GM19438 (cell line): Measurements from ENCODE around the gene PTAFR.

Experiments
- ATAC-seq: cut with Tn5 transposase; IDR thresholded peaks from one replicate; pipeline ENCODE4 v1.9.1; 2021; ENCODE audit warnings: low read depth; ENCODE audit not compliant: unreplicated experiment

PTAFR gene

DNA sequence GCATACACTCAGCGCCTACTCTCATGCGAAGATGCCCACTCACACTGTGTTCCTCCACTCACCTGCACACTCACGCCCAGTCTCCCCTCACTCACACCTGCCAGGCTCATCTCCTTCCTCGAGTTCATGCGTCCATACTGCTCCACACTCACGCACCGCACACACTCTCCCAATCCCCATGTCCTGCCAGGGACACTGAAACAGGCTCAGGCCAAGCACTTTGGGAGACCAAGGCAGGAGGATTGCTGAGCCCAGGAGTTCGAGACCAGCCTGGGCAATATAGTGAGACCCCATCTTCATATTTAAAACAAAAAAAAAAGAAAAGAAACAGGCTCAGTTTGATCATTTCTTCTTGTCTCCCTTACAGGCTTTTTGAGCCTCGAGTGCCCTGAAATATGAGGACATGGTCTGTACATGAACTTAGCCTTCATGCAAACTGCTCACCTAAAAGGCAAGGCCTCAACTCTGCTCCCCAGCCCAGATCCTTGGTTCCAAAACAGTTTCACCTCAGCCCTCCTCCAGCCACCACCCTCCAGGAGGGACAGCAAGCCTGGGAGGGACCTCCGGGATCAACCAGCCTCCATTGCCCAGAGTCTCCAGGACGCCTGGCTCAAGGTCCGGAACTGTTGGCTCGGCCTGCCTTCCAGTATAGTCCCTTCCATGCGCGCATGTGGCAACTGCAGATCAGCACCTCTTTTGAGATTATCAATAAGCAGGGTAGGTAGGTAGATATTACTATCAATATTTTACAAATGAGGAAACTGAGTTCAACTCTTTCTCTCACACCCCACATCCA is 2.4 kb upstream of the PTAFR start:
- ATAC-seq, result no peak

DNA sequence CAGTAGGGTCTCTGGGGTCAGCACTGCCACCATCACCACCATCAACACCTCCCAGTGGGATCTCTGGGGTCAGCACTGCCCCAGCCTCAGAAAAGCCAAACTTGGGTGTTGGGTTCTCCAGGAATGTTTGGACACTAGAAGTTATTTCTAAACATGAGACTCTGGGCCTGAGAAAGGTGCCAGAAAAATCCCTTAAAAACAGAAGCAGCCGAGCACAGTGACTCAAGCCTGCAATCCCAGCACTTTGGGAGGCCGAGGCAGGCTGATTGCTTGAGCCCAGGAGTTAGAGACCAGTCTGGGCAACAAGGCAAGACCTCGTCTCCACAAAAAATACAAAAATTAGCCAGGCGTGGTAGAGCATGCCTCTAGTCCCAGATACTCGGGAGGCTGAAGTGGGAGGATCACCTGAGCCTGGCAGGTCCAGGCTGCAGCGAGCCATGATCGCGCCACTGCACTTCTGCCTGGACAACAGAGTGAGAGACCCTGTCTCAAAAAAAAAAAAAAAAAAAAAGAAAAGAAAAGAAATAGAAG is 470 bp downstream of the PTAFR start:
- no peak for ATAC-seq

DNA sequence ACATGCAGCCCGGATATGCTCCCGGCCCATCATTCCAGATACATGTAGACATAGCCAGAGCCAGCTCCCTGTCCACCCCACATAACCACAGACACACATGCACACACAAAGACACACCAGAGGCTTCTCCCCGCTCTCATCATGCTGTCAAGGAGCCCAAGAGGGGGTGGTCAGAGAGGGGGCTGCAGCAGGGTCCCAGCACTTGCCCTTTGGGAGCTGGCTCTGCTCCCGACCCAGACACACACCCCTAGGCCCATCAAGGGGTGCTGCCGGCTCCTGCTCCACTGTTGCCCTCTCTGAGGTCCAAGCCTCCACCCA is 2.6 kb downstream of the PTAFR start:
- no peak for ATAC-seq

DNA sequence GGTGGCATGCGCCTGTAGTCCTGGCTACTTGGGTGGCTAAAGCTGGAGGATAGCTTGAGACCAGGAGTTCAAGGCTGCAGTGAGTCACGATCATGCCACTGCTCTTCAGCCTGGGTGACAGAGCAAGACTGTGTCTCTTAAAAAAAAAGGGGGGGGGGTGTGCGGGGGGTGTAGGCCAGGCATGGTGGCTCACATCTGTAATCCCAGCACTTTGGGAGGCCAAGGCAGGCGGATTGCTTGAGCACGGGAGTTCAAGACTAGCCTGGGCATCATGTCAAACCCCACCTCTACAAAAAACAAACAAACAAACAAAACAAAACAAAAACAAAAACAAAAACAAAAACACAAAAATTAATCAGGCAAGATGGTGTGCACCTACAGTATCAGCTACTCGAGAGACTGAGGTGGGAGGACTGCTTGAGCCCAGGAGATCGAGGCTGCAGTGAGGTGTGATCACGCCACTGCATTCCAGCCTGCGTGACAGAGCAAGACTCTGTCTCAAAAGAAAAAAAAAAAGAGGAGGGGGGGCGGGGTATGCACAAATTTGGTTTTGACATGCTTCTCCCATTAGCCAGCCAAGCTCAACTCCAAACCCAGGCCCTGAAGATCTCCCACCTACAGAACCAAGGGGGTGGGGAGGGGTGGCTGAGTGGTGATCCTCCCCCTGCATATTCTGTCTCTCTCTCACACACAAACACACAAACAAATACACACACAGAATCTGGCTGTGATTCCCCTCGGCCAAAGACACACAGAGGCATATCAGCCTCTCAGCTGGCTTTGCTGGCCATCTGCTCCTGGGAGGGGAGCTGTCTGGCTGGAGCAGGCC is 3.1 kb downstream of the PTAFR start:
- ATAC-seq, result no peak

DNA sequence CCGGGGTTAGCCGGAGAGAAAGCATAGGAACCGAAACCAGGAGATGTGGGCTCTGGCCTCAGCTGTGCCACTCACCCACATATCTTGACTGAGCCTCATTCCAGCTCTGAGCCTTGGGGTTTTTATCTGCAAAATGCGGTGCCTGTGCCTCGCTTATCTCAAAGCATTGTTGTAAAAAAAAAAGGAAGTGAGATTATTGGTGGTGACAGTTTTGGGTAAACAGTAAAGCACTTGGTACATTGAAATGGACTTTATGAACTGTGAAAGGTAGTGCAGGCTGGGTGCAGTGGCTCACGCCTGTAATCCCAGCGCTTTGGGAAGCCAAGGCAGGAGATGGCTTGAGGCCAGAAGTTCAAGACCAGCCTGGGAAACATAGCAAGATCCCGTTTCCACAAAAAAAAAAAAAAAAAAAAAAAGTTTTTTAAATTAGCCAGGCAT is 3.8 kb downstream of the PTAFR start:
- peak; percentile 46 for ATAC-seq

DNA sequence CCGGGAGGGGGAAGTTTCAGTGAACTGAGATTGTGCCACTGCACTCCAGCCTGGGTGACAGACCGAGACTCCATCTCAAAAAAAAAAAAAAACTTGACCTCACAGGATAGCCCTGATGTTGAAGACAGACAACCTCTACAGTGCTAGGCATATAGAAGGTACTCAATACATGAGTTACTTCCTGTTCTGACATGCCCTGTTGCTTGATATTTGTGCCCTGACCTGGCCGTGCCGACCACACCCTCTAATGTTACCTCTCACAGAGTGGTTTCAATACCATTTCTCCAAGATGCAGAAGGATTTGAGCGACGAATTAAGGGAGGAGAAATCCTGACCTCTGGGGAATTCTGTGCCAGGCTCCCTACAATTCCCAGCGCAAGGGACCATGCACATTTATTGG is 5.2 kb downstream of the PTAFR start:
- no peak for ATAC-seq

DNA sequence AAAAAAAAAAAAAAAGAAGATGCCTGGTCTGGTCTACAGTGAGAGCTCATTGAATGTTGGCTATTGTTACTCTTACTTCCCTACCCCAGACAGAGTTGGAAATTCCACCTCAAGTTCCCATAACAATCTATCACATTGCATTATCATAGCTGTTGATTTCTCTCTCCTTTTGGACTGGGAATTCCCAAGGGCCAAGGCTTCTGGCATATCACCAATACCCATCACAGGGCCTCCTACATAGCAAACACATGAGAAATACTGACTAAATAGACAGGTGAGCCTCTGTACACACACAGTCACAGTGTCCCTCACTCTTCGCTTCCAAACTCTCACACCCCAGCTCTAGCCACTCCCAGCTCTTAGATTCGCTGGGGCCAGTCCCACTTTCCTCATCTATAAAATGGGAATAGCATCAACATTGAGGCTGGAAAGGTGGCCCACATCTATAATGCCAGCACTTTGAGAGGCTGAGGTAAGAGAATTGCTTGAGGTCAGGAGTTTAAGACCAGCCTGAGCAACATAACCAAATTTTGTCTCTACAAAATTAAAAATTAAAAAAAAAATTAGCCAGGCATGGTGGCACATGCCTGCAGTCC is 6.4 kb downstream of the PTAFR start:
- no peak for ATAC-seq

DNA sequence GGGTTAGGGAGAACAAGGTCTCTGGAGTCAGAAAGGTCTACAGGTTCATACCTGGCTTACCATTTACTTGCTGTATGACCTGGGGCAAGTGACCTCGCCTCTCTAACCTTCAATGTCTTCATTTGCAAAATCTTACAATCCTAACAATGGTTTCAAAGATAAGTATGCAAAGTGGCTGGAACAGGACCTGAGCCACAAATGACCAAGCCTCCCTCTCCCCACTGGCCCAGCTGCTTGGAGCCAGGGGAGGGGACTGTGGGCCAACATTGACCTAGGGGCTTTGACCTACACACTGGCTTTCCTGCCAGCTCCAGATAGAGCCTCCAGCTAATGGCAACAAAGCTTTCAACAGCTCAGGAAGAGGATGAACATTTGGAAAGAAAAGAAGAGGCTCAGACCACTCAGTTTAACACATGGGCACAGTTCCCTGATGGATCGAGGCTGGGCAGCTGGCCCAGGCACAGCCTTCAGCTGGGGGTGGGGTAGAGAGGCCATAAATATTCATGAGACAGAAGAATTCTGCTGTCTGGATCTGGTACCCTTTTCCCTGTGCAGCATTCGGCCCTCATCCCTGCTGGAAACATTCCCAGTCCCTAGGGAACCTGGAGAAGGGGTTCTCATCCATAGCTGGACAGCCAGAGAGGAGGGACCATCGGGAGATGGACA is 12.9 kb downstream of the PTAFR start:
- no peak for ATAC-seq

DNA sequence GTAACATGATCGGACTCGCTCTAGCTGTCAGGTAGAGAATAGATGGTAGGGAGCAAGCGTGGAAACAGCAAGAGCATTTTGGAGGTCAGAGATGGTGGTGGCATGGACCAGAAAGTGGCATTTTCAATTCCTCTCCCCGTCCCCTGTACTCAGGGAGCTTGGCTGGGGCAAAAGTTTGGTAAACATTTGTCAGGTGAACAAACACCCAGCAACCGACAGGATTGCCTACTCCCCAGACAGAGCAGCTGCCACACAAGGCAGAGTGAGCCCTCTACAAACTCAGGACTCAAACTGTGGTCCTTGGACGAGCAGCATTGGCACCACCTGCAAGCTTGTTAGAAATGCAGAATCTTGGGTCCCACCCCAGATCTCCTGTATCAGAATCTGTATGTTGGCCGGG is 14.3 kb downstream of the PTAFR start:
- ATAC-seq, result no peak

DNA sequence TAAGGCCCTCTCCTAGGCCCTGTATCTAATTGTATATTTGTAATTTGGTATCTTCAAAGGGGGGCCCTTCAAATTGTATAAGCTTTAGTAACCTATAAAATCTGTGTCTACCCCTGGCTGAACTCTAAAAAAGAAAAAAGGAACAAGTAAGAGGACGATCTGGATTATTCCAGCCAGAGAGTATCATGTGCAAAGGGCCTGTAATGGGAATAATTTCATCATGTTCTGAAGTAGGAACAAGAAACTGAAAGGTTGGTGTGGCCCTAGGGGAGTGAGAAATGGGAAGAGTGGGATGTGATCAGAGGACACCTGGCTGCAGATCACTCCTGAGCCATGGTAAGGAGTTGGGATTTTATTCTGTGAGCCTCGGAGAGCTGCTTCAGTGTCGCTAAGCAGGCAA is 14.7 kb downstream of the PTAFR start:
- ATAC-seq, result no peak

DNA sequence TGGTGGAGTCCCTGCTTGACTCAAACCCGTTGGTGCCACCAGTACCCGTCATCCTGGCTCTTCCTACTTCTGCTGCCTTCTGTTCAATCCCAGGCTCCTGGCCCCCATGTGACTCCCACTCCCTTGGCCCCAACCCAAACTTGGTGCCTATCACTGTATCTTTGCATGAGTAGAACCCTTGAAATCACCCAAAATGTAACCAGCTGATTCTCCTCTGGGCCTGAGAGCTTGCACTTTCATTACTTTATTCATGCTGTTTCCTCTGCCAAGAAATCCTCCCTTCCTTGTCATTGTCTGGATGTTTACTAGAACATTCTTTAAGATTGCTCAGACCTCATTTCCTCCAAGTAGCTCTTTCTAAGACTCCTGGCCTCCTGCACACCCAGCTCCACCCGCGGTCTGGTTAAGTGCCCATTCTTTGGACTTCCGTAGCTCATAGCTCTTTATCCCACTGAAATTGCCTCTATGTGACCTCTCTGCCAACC is 15.7 kb downstream of the PTAFR start:
- no peak for ATAC-seq

DNA sequence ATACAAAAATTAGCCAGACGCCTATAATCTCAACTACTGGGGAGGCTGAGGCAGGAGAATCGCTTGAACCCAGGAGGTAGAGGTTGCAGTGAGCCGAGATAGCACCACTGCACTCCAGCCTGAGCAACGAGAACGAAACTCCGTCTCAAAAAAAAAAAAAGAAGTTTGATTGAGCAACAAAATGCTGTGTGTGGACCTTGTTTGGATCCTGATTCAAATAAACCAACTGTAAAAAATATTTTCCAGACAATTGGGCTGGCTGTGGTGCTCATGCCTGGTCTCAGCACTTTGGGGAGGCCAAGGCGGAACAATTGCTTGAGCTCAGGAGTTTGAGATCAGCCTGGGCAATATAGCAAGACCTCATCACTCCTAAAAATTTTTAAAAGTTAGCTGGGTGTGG is 16.8 kb downstream of the PTAFR start:
- no peak for ATAC-seq

DNA sequence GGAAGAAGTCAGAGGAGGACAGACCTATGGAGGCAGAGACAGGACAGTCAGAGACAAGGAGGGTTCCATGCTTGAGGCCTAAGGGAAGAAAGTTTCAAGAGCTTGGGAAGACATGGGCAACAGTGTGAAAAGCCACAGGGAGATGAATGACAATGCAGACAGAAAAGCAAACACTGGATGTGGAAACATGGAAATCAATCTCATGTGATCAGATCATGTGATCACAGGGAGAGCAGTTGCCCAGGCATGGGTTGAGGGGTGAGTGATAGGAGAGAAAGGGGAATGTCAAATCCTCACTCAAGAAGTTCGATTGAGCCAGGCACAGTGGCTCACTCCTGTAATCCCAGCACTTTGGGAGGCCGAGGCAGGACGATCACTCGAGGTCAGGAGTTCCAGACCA is 17.2 kb downstream of the PTAFR start:
- ATAC-seq, result no peak

DNA sequence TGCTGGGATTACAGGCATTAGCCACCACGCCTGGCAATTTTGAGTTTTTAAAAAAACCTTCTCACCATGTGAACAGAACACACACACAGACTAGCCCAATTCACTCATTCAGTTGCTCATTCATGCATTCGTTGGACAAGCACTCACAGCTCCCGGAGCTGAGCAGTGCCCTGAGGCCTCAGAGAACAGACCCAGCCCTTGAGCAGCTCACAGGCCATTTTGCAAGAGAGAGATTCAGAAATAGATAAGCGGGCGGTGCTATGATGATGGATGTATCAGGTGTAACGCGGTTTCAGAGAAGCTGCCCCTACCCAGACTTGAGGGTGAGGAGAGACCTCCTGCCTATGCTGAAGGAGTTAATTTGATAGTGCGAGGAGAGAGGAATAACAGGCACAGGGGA is 18.6 kb downstream of the PTAFR start:
- ATAC-seq, result no peak

DNA sequence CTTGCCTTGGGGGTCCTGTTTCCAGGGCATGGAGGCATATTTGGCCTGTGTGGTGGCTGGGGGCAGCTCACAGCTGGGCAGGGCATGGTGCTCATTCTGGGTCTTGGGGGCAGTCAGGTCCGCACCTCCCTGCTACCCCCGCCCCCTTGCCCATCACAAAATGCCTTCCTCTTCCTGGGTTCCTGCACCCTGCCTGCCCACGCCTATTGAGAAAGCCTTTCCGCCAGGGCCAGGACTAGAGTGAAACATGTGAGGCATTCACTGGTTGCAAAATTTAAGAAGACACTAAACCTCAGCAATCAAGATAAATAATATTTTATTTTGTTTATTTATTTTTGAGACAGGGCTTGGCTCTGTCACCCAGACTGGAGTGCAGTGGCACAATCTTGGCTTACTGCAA is 19.7 kb downstream of the PTAFR start:
- no peak for ATAC-seq

DNA sequence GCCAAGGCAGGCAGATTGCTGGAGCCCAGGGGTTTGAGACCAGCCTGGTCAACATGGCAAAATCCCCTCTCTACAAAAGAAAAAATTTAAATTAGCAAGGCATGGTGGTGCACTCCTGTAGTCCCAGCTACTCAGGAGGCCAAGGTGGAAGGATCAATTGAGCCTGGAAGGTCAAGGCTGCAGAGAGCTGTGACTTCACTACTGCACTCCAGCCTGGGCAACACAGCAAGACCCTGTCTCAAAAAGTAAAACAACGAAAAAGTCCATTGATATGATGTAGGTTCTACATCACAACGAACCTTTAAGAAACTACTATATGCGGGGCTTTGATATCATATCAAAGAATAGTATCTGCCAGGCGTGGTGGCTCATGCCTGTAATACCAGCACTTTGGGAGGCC is 20.9 kb downstream of the PTAFR start:
- no peak for ATAC-seq

DNA sequence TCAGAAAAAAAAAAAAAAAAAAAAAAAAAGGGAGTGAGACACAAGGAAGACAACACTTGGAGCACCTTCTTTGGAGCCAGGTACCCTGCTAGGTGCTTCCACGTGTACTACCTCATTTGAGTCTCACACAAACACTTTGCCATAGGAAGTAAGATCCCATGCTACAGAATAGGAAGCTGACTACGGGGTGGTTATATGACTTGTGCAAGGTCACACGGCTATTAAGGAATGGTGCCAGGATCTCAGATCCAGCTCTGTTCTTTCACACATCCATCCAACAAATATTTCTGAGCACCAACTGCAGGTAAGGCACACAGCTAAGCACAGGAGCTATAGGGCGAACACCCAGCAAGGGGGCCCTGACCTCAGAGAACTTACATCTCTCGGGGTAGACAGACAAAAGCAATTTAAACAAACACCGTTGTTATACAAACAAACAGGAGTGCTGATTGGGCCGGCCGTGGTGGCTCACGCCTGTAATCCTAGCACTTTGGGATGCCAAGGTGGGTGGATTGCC is 22.4 kb downstream of the PTAFR start:
- ATAC-seq, result no peak

DNA sequence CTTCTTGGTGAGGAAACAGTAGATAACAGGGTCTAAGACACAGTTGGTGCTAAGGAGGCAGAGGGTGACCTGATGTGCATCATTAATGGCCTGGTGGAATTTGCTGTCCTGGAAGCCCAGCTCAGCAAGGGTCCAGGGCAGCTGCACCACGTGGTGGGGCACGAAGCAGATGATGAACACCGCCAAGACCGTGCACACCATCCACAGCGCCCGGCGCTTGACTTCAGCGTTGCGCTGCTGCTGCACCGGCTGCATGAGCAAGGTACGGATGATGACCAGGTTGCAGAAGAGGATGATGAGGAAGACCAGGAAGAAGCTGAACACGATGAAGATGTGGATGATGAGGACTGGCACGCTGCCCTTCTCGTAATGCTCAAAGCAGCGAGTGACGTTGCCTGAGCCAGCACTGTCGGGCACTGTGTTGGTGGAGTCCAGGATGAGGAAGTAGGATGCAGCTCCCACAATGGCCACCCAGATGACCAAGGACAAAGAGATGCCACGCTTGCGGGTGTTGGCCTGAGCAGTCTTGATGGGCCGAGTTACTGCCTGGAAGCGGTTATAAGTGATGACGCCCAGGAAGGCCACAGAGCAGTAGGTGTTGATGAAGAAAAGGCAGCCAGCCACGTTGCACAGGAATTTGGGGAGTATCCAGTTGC is 26.2 kb downstream of the PTAFR start:
- ATAC-seq, result no peak

DNA sequence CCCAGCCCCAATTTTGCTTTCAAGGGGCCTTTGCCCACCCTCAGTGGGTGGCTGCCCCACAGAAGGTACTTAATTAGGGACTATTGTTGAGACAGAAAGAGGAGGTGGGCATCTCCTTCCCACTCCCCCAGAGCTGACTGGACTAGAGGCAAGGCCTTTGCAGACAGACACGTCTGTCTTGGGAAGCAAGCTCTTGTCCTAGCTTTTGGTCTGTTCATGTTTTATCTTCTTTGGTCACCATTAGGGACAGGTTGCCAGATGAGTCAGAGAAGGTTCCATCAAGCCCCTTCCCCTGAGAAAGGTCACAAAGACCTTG is 27.7 kb downstream of the PTAFR start:
- no peak for ATAC-seq
